H9 (cell line): ENCODE measurements around the gene EIF4E. TPM values are rescaled to one million over a fixed set of nuclear protein-coding genes. Genes with fewer than 3 reads are reported as not detected.

Source experiments
- DNase-seq: peaks from one replicate; pipeline ENCODE4 v3.0.0-alpha.2; 2017
- H2AFZ ChIP-seq: one replicate; pipeline ENCODE4 v1.6.1; 2013; ENCODE audit warnings: mild to moderate bottlenecking, low read length, control low read depth, moderate library complexity
- H2AK5ac ChIP-seq: 2 replicates; pipeline ENCODE4 v1.6.1; 2013; ENCODE audit warnings: low read length, control low read depth, mixed read lengths; ENCODE audit not compliant: insufficient read length
- H2BK120ac ChIP-seq: one replicate; pipeline ENCODE4 v1.6.1; 2013; ENCODE audit warnings: low read depth, mild to moderate bottlenecking, low read length, control low read depth, inconsistent platforms; ENCODE audit not compliant: poor library complexity, severe bottlenecking
- H2BK12ac ChIP-seq: 2 replicates; pipeline ENCODE4 v1.6.1; 2013; ENCODE audit warnings: low read length, control low read depth, mixed read lengths, low read depth; ENCODE audit not compliant: insufficient read length
- H2BK15ac ChIP-seq: 2 replicates; pipeline ENCODE4 v1.6.1; 2013; ENCODE audit warnings: low read depth, low read length, control low read depth
- H2BK20ac ChIP-seq: one replicate; pipeline ENCODE4 v1.6.1; 2013; ENCODE audit warnings: low read depth, mild to moderate bottlenecking, low read length, control low read depth, inconsistent platforms; ENCODE audit not compliant: poor library complexity, severe bottlenecking
- H2BK5ac ChIP-seq: 2 replicates; pipeline ENCODE4 v1.6.1; 2013; ENCODE audit warnings: low read length, control low read depth, mixed read lengths; ENCODE audit not compliant: insufficient read length
- H3K14ac ChIP-seq: 2 replicates; pipeline ENCODE4 v1.6.1; 2013; ENCODE audit warnings: low read length, control low read depth; ENCODE audit not compliant: insufficient read depth
- H3K18ac ChIP-seq: 2 replicates; pipeline ENCODE4 v1.6.1; 2013; ENCODE audit warnings: low read depth, mild to moderate bottlenecking, mixed read lengths, low read length, control low read depth; ENCODE audit not compliant: insufficient read length
- H3K23ac ChIP-seq: 2 replicates; pipeline ENCODE4 v1.6.1; 2013; ENCODE audit warnings: low read length, control low read depth, mixed read lengths, low read depth; ENCODE audit not compliant: insufficient read length
- H3K23me2 ChIP-seq: 2 replicates; pipeline ENCODE4 v1.6.1; 2013; ENCODE audit warnings: low read depth, mild to moderate bottlenecking, mixed read lengths, low read length, control low read depth; ENCODE audit not compliant: insufficient read length, poor library complexity, severe bottlenecking
- H3K27ac ChIP-seq: 2 replicates; pipeline ENCODE4 v1.5.1; 2013; ENCODE audit warnings: low read length, control low read depth, mixed read lengths, low read depth; ENCODE audit not compliant: insufficient read length
- H3K27me3 ChIP-seq: 2 replicates; pipeline ENCODE4 v1.6.1; 2013; ENCODE audit warnings: low read length, control low read depth, inconsistent platforms; ENCODE audit not compliant: insufficient read depth
- H3K4ac ChIP-seq: 2 replicates; pipeline ENCODE4 v1.6.1; 2013; ENCODE audit warnings: low read depth, mild to moderate bottlenecking, control low read depth, inconsistent platforms, low read length, moderate library complexity
- H3K4me1 ChIP-seq: 2 replicates; pipeline ENCODE4 v1.6.1; 2013; ENCODE audit warnings: low read length, control low read depth, inconsistent platforms; ENCODE audit not compliant: insufficient read depth
- H3K4me2 ChIP-seq: 2 replicates; pipeline ENCODE4 v1.6.1; 2013; ENCODE audit warnings: low read length, control low read depth, mixed read lengths; ENCODE audit not compliant: insufficient read length, insufficient read depth
- H3K56ac ChIP-seq: 2 replicates; pipeline ENCODE4 v1.6.1; 2013; ENCODE audit warnings: low read depth, mild to moderate bottlenecking, mixed read lengths, low read length, control low read depth; ENCODE audit not compliant: insufficient read length
- H3K79me1 ChIP-seq: 2 replicates; pipeline ENCODE4 v1.6.1; 2013; ENCODE audit warnings: low read depth, mild to moderate bottlenecking, moderate library complexity, low read length, control low read depth, inconsistent platforms; ENCODE audit not compliant: insufficient read depth, poor library complexity, severe bottlenecking
- H3K79me2 ChIP-seq: 2 replicates; pipeline ENCODE4 v1.6.1; 2013; ENCODE audit warnings: low read length, control low read depth, inconsistent platforms; ENCODE audit not compliant: insufficient read depth
- H3K9ac ChIP-seq: 2 replicates; pipeline ENCODE4 v1.6.1; 2013; ENCODE audit warnings: low read length, control low read depth, mixed read lengths; ENCODE audit not compliant: insufficient read length; ENCODE audit errors: extremely low read depth
- H3K9me3 ChIP-seq: one replicate; pipeline ENCODE4 v1.6.1; 2013; ENCODE audit warnings: low read depth, low read length, inconsistent platforms; ENCODE audit not compliant: control insufficient read depth
- H3T11ph ChIP-seq: one replicate; pipeline ENCODE4 v1.6.1; 2013; ENCODE audit warnings: mild to moderate bottlenecking, low read length, control low read depth, inconsistent platforms
- H4K20me1 ChIP-seq: one replicate; pipeline ENCODE4 v1.6.1; 2013; ENCODE audit not compliant: control insufficient read depth, insufficient read length, insufficient read depth
- H4K5ac ChIP-seq: 2 replicates; pipeline ENCODE4 v1.6.1; 2013; ENCODE audit warnings: low read depth, mild to moderate bottlenecking, mixed read lengths, low read length, control low read depth; ENCODE audit not compliant: insufficient read length
- H4K8ac ChIP-seq: replicated peaks from 2 replicates; pipeline ENCODE4 v1.6.1; 2013; ENCODE audit warnings: low read length, control low read depth, mixed read lengths, low read depth; ENCODE audit not compliant: insufficient read length
- H4K91ac ChIP-seq: 2 replicates; pipeline ENCODE4 v1.6.1; 2013; ENCODE audit warnings: low read depth, mild to moderate bottlenecking, moderate library complexity, mixed read lengths, low read length, control low read depth; ENCODE audit not compliant: insufficient read length
- H3K27ac Mint-ChIP-seq, 3 experiments: 2 replicates in 2 of 3; 3 replicates in 1 of 3; pipeline ENCODE4 v1.8.0; 2020 to 2021; ENCODE audit warnings: mixed read lengths in 3 of 3, mild to moderate bottlenecking in 1 of 3, moderate library complexity in 1 of 3
- H3K27me3 Mint-ChIP-seq: 2 replicates; pipeline ENCODE4 v1.8.0; 2021; ENCODE audit warnings: low read depth, mild to moderate bottlenecking, moderate library complexity, mixed read lengths
- H3K36me3 Mint-ChIP-seq, 3 experiments: 2 replicates in 2 of 3; 3 replicates in 1 of 3; pipeline ENCODE4 v1.8.0; 2020 to 2021; ENCODE audit warnings: low read depth in 3 of 3, mixed read lengths in 3 of 3; ENCODE audit not compliant: insufficient read depth in 1 of 3
- H3K4me1 Mint-ChIP-seq, 2 experiments: 2 replicates each; pipeline ENCODE4 v1.8.0; 2020; ENCODE audit warnings: mixed read lengths in 2 of 2
- H3K4me3 Mint-ChIP-seq, 2 experiments: 2 replicates in 1 of 2; 3 replicates in 1 of 2; pipeline ENCODE4 v1.8.0; 2020 to 2021; ENCODE audit warnings: mild to moderate bottlenecking in 2 of 2, mixed read lengths in 2 of 2, moderate library complexity in 1 of 2
- H3K9me3 Mint-ChIP-seq, 2 experiments: 2 replicates in 1 of 2; 3 replicates in 1 of 2; pipeline ENCODE4 v1.8.0; 2020; ENCODE audit warnings: mild to moderate bottlenecking in 2 of 2, mixed read lengths in 2 of 2, moderate library complexity in 1 of 2
- total RNA-seq: library from RNA; stranded (reverse); gene quantifications from 2 replicates; pipeline ENCODE4 v1.2.1, GENCODE V29; 2021
- TF ChIP-seq, protein P1 (sequence below): fragments of 200-600 bp; sonication (generic); conservative IDR thresholded peaks from 3 replicates; pipeline ENCODE4 v1.8.0; 2021; ENCODE audit warnings: antibody characterized with exemption, mild to moderate bottlenecking

Gene EIF4E
- total RNA-seq, 1 experiment from 2014 or later, result 163 TPM

DNA sequence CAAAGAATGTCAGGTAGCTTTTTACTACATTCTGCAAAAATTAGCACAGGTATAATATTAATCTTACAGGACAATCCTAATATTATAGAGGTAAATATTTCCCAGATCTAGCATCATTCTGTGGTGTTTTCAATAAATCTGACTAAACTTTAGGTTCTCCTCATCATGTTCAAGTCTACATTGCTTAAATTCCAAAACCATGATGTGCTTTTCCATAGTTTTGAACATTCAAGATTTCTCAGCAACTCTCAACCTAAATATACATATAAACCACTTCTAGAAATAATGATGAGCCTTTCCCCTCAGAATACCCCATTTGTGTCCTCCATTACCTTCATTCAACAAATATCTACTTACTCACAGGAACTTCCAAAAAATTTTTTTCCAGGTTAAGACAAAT is 23.1 kb downstream of the EIF4E start:
- Histone ChIP-seq H3K18ac (no peak overlapping the region), H2AK5ac (no peak overlapping the region), H3K56ac (no peak overlapping the region), H3K4ac (no peak overlapping the region), H3T11ph (no peak overlapping the region), H3K4me1 (peaks cover 2% of the 10 kb centered on the region; the same call in 1 of the 2 replicates), H3K79me1 (peaks cover 17% of the 10 kb centered on the region), H4K5ac (no peak overlapping the region), H2BK120ac (no peak overlapping the region), H2BK5ac (no peak overlapping the region), H3K23ac (no peak overlapping the region), H4K91ac (no peak overlapping the region), H2BK20ac (no peak overlapping the region), H4K20me1 (no peaks in the 10 kb centered on the region), H2AFZ (no peak overlapping the region), H3K4me2 (no peak overlapping the region), H3K9me3 (no peaks in the 10 kb centered on the region), H2BK12ac (no peak overlapping the region), H4K8ac (no peak overlapping the region), H2BK15ac (no peak overlapping the region), H3K79me2 (peaks cover 65% of the 10 kb centered on the region), H3K14ac (no peak overlapping the region), H3K27me3 (no peaks in the 10 kb centered on the region), H3K9ac (no peak overlapping the region), H3K27ac (no peak overlapping the region), H3K23me2 (no peaks in the 10 kb centered on the region)
- Mint-ChIP-seq H3K9me3 (no peaks in the 10 kb centered on the region), H3K27me3 (no peaks in the 10 kb centered on the region), H3K27ac (peak overlapping the region in 1 of 3 experiments; percentile 14; a peak in 1 of 7 replicates), H3K36me3 (peaks cover 9 to 22% (median 18%) of the 10 kb centered on the region in 3 experiments; a peak in 6 of 7 replicates), H3K4me3 (no peak overlapping the region), H3K4me1 (peaks cover 40% of the 10 kb centered on the region in 2 experiments)
- DNase-seq, result no peak
- TF ChIP-seq, protein P1, sequence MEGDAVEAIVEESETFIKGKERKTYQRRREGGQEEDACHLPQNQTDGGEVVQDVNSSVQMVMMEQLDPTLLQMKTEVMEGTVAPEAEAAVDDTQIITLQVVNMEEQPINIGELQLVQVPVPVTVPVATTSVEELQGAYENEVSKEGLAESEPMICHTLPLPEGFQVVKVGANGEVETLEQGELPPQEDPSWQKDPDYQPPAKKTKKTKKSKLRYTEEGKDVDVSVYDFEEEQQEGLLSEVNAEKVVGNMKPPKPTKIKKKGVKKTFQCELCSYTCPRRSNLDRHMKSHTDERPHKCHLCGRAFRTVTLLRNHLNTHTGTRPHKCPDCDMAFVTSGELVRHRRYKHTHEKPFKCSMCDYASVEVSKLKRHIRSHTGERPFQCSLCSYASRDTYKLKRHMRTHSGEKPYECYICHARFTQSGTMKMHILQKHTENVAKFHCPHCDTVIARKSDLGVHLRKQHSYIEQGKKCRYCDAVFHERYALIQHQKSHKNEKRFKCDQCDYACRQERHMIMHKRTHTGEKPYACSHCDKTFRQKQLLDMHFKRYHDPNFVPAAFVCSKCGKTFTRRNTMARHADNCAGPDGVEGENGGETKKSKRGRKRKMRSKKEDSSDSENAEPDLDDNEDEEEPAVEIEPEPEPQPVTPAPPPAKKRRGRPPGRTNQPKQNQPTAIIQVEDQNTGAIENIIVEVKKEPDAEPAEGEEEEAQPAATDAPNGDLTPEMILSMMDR, result no peak
